ENCODE measurements around the gene ZNF618.
A peak's percentile ranks its signal among the peaks of the same experiment; 100 is the strongest.

ZNF618 gene

GRCh38 chr9:113999256-114000062 lies 123.3 kb downstream of the ZNF618 start:
- POLR2A ChIA-PET: no interaction called here

GRCh38 chr9:114000063-114000454 lies 124.0 kb downstream of the ZNF618 start:
- H3K27me3 ChIP-seq (replicated peaks in 2 of 5; ENCODE audit: control insufficient read depth in 4 of 5, insufficient read depth in 5 of 5, low read length in 4 of 5): no peaks in the 10 kb centered on the region
- DNase-seq: no peak
- 91% methylated on average over 12 of the region's 13 CpGs for WGBS (ENCODE audit: insufficient coverage)
- H3K36me3 ChIP-seq (ENCODE audit: control insufficient read depth in 4 of 4, insufficient read depth in 4 of 4, low read length in 3 of 4): peaks cover 0 to 15% (median 4%) of the 10 kb centered on the region in 4 experiments
- peaks cover 0 to 29% (median 22%) of the 10 kb centered on the region in 4 experiments for H3K4me1 ChIP-seq (ENCODE audit: control extremely low read depth in 1 of 4, control insufficient read depth in 4 of 4, insufficient read depth in 4 of 4, low read length in 3 of 4)
- ChIA-PET CTCF (no interaction called here), POLR2A (no interaction called here)
- H3K9me3 ChIP-seq (ENCODE audit: control extremely low read depth in 1 of 5, control insufficient read depth in 4 of 5, insufficient read depth in 2 of 5, low read depth in 1 of 5, low read length in 4 of 5): no peaks in the 10 kb centered on the region
- H3K27ac ChIP-seq (ENCODE audit: insufficient read depth in 1 of 2, low read depth in 1 of 2, low read length in 2 of 2, poor library complexity in 1 of 2, severe bottlenecking in 2 of 2): no peak overlapping the region
- no peak overlapping the region for H3K4me3 ChIP-seq (ENCODE audit: control insufficient read depth in 1 of 7, extremely low read depth in 1 of 7, insufficient read depth in 4 of 7, low read depth in 2 of 7, low read length in 6 of 7)

More at GRCh38 chr9:113999256-114000062, 123.3 kb downstream of the ZNF618 start:
- peak in 2 of 3 donors; percentile 44 to 60 for DNase-seq
- H3K9me3 ChIP-seq (ENCODE audit: control extremely low read depth in 1 of 5, control insufficient read depth in 4 of 5, insufficient read depth in 2 of 5, low read depth in 1 of 5, low read length in 4 of 5): no peaks in the 10 kb centered on the region
- peaks cover 0 to 25% (median 17%) of the 10 kb centered on the region in 4 experiments for H3K4me1 ChIP-seq (ENCODE audit: control extremely low read depth in 1 of 4, control insufficient read depth in 4 of 4, insufficient read depth in 4 of 4, low read length in 3 of 4)
- H3K27ac ChIP-seq (ENCODE audit: insufficient read depth in 1 of 2, low read depth in 1 of 2, low read length in 2 of 2, poor library complexity in 1 of 2, severe bottlenecking in 2 of 2): no peak overlapping the region
- no peak overlapping the region for H3K4me3 ChIP-seq (ENCODE audit: control insufficient read depth in 1 of 7, extremely low read depth in 1 of 7, insufficient read depth in 4 of 7, low read depth in 2 of 7, low read length in 6 of 7)
- CTCF ChIA-PET: no interaction called here
- peaks cover 0 to 15% (median 4%) of the 10 kb centered on the region in 4 experiments for H3K36me3 ChIP-seq (ENCODE audit: control insufficient read depth in 4 of 4, insufficient read depth in 4 of 4, low read length in 3 of 4)
- H3K27me3 ChIP-seq (replicated peaks in 2 of 5; ENCODE audit: control insufficient read depth in 4 of 5, insufficient read depth in 5 of 5, low read length in 4 of 5): no peaks in the 10 kb centered on the region
- WGBS (ENCODE audit: insufficient coverage): 50% methylated on average over 11 of the region's 17 CpGs

GRCh38 chr9:114000671-114001409 lies 124.7 kb downstream of the ZNF618 start:
- CTCF ChIA-PET: interaction anchor here (0.6 kb wide), 1 partner anchor 223 kb away, joined by 3 read pairs; no protein-coding TSS in a partner anchor
- no peaks in the 10 kb centered on the region for H3K9me3 ChIP-seq (ENCODE audit: control extremely low read depth in 1 of 5, control insufficient read depth in 4 of 5, insufficient read depth in 2 of 5, low read depth in 1 of 5, low read length in 4 of 5)

GRCh38 chr9:114001410-114001685 lies 125.2 kb downstream of the ZNF618 start:
- DNase-seq: no peak
- ChIA-PET CTCF (no interaction called here), POLR2A (interaction anchor here (0.6 kb wide), 1 partner anchor 72 kb away, joined by 3 read pairs; no protein-coding TSS in a partner anchor)
- H3K36me3 ChIP-seq (ENCODE audit: control insufficient read depth in 4 of 4, insufficient read depth in 4 of 4, low read length in 3 of 4): peaks cover 0 to 15% (median 4%) of the 10 kb centered on the region in 4 experiments
- H3K4me3 ChIP-seq (ENCODE audit: control insufficient read depth in 1 of 7, extremely low read depth in 1 of 7, insufficient read depth in 4 of 7, low read depth in 2 of 7, low read length in 6 of 7): no peak overlapping the region
- no peaks in the 10 kb centered on the region for H3K9me3 ChIP-seq (ENCODE audit: control extremely low read depth in 1 of 5, control insufficient read depth in 4 of 5, insufficient read depth in 2 of 5, low read depth in 1 of 5, low read length in 4 of 5)
- no peak overlapping the region for H3K27ac ChIP-seq (ENCODE audit: insufficient read depth in 1 of 2, low read depth in 1 of 2, low read length in 2 of 2, poor library complexity in 1 of 2, severe bottlenecking in 2 of 2)
- H3K4me1 ChIP-seq (ENCODE audit: control extremely low read depth in 1 of 4, control insufficient read depth in 4 of 4, insufficient read depth in 4 of 4, low read length in 3 of 4): peaks cover 0 to 34% (median 25%) of the 10 kb centered on the region in 4 experiments
- no peaks in the 10 kb centered on the region for H3K27me3 ChIP-seq (replicated peaks in 2 of 5; ENCODE audit: control insufficient read depth in 4 of 5, insufficient read depth in 5 of 5, low read length in 4 of 5)
- no CpG with 5 or more reads among the region's 3 CpGs for WGBS (ENCODE audit: insufficient coverage)

More at GRCh38 chr9:114000671-114001409, 124.7 kb downstream of the ZNF618 start:
- POLR2A ChIA-PET: interaction anchor here (0.6 kb wide), 1 partner anchor 73 kb away, joined by 3 read pairs; no protein-coding TSS in a partner anchor
- peaks cover 0 to 34% (median 26%) of the 10 kb centered on the region in 4 experiments for H3K4me1 ChIP-seq (ENCODE audit: control extremely low read depth in 1 of 4, control insufficient read depth in 4 of 4, insufficient read depth in 4 of 4, low read length in 3 of 4)
- no peak overlapping the region for H3K27ac ChIP-seq (ENCODE audit: insufficient read depth in 1 of 2, low read depth in 1 of 2, low read length in 2 of 2, poor library complexity in 1 of 2, severe bottlenecking in 2 of 2)
- H3K36me3 ChIP-seq (ENCODE audit: control insufficient read depth in 4 of 4, insufficient read depth in 4 of 4, low read length in 3 of 4): peaks cover 0 to 15% (median 4%) of the 10 kb centered on the region in 4 experiments
- no peak overlapping the region for H3K4me3 ChIP-seq (ENCODE audit: control insufficient read depth in 1 of 7, extremely low read depth in 1 of 7, insufficient read depth in 4 of 7, low read depth in 2 of 7, low read length in 6 of 7)
- DNase-seq: no peak
- 100% methylated on average over 8 of the region's 8 CpGs for WGBS (ENCODE audit: insufficient coverage)
- H3K27me3 ChIP-seq (replicated peaks in 2 of 5; ENCODE audit: control insufficient read depth in 4 of 5, insufficient read depth in 5 of 5, low read length in 4 of 5): no peaks in the 10 kb centered on the region

GRCh38 chr9:114001794-114002261 lies 125.7 kb downstream of the ZNF618 start:
- peaks cover 0 to 34% (median 25%) of the 10 kb centered on the region in 4 experiments for H3K4me1 ChIP-seq (ENCODE audit: control extremely low read depth in 1 of 4, control insufficient read depth in 4 of 4, insufficient read depth in 4 of 4, low read length in 3 of 4)
- no peak overlapping the region for H3K4me3 ChIP-seq (ENCODE audit: control insufficient read depth in 1 of 7, extremely low read depth in 1 of 7, insufficient read depth in 4 of 7, low read depth in 2 of 7, low read length in 6 of 7)
- WGBS (ENCODE audit: insufficient coverage): 92% methylated on average over 11 of the region's 12 CpGs
- H3K27ac ChIP-seq (ENCODE audit: insufficient read depth in 1 of 2, low read depth in 1 of 2, low read length in 2 of 2, poor library complexity in 1 of 2, severe bottlenecking in 2 of 2): no peak overlapping the region
- POLR2A ChIA-PET: no interaction called here
- no peaks in the 10 kb centered on the region for H3K9me3 ChIP-seq (ENCODE audit: control extremely low read depth in 1 of 5, control insufficient read depth in 4 of 5, insufficient read depth in 2 of 5, low read depth in 1 of 5, low read length in 4 of 5)
- H3K27me3 ChIP-seq (replicated peaks in 2 of 5; ENCODE audit: control insufficient read depth in 4 of 5, insufficient read depth in 5 of 5, low read length in 4 of 5): no peaks in the 10 kb centered on the region
- CTCF ChIA-PET: interaction anchor here (1.0 kb wide), 1 partner anchor 9 kb away, joined by 3 read pairs; no protein-coding TSS in a partner anchor
- H3K36me3 ChIP-seq (ENCODE audit: control insufficient read depth in 4 of 4, insufficient read depth in 4 of 4, low read length in 3 of 4): peaks cover 0 to 15% (median 4%) of the 10 kb centered on the region in 4 experiments
- DNase-seq: no peak

- Histone ChIP-seq H3K4me3 (ENCODE audit: control insufficient read depth in 1 of 7, extremely low read depth in 1 of 7, insufficient read depth in 4 of 7, low read depth in 2 of 7, low read length in 6 of 7) (no peak overlapping the region), H3K27ac (ENCODE audit: insufficient read depth in 1 of 2, low read depth in 1 of 2, low read length in 2 of 2, poor library complexity in 1 of 2, severe bottlenecking in 2 of 2) (no peak overlapping the region), H3K4me1 (ENCODE audit: control extremely low read depth in 1 of 4, control insufficient read depth in 4 of 4, insufficient read depth in 4 of 4, low read length in 3 of 4) (peaks cover 0 to 34% (median 25%) of the 10 kb centered on the region in 4 experiments), H3K27me3 (replicated peaks in 2 of 5; ENCODE audit: control insufficient read depth in 4 of 5, insufficient read depth in 5 of 5, low read length in 4 of 5) (no peaks in the 10 kb centered on the region), H3K36me3 (ENCODE audit: control insufficient read depth in 4 of 4, insufficient read depth in 4 of 4, low read length in 3 of 4) (peaks cover 0 to 21% (median 4%) of the 10 kb centered on the region in 4 experiments), H3K9me3 (ENCODE audit: control extremely low read depth in 1 of 5, control insufficient read depth in 4 of 5, insufficient read depth in 2 of 5, low read depth in 1 of 5, low read length in 4 of 5) (no peaks in the 10 kb centered on the region)
- WGBS (ENCODE audit: insufficient coverage): 95% methylated on average over 13 of the region's 14 CpGs
- ChIA-PET POLR2A (no interaction called here), CTCF (interaction anchor here (1.0 to 1.3 kb wide), 3 partner anchors 9 to 113 kb away, joined by 3 read pairs; no protein-coding TSS in a partner anchor)
- DNase-seq: no peak
Measured at GRCh38 chr9:114002271-114002985, 126.3 kb downstream of the ZNF618 start.
